ENCODE data around the gene SPON1.

The SPON1 gene

DNA sequence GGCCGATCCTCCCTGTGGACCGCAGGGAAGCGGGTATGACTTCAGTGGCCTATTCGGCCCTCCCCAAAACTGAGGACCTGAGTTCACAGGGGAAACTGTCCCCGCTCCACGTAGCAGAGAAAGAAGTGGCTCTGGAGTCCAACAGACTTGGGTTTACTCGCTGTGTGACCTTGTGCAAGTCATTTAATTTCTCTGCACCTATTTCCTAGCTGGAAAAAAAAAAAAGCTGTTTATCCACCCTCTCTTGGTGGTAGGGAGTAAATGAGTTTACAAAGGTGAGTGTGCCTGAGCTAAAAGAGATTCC lies 2.2 kb downstream of the SPON1 start:
- DNase-seq (ENCODE audit: low read depth): no peak
- H3K4me3 ChIP-seq (replicated peaks; ENCODE audit: low read depth, low read length): no peak overlapping the region
- TF ChIP-seq, protein P1, sequence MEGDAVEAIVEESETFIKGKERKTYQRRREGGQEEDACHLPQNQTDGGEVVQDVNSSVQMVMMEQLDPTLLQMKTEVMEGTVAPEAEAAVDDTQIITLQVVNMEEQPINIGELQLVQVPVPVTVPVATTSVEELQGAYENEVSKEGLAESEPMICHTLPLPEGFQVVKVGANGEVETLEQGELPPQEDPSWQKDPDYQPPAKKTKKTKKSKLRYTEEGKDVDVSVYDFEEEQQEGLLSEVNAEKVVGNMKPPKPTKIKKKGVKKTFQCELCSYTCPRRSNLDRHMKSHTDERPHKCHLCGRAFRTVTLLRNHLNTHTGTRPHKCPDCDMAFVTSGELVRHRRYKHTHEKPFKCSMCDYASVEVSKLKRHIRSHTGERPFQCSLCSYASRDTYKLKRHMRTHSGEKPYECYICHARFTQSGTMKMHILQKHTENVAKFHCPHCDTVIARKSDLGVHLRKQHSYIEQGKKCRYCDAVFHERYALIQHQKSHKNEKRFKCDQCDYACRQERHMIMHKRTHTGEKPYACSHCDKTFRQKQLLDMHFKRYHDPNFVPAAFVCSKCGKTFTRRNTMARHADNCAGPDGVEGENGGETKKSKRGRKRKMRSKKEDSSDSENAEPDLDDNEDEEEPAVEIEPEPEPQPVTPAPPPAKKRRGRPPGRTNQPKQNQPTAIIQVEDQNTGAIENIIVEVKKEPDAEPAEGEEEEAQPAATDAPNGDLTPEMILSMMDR (IDR thresholded peaks at IDR 0.05; ENCODE audit: low read length, missing control alignments): no peak

DNA sequence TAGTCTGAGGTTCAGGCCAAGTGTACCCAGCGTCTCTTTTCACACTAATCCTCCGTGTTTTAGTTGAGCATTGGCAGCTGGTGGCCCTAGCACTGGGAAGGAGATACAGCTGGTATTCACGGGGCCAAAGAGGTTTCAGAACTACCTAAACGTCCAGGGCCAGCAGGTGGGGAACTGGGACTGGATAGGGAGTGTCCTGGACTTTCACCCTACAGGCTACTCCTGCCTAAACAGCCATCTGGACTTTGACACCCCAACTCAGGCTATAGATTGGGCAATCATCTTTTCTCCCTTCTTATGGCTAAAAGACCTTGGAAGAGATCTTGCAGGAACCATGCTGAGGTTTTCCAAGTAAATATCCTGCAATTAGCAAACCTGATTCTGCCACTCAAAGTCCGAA lies 2.8 kb downstream of the SPON1 start:
- no peak overlapping the region for H3K4me3 ChIP-seq (replicated peaks; ENCODE audit: low read depth, low read length)
- TF ChIP-seq, protein P1 (IDR thresholded peaks at IDR 0.05; ENCODE audit: low read length, missing control alignments): no peak
- no peak for DNase-seq (ENCODE audit: low read depth)

DNA sequence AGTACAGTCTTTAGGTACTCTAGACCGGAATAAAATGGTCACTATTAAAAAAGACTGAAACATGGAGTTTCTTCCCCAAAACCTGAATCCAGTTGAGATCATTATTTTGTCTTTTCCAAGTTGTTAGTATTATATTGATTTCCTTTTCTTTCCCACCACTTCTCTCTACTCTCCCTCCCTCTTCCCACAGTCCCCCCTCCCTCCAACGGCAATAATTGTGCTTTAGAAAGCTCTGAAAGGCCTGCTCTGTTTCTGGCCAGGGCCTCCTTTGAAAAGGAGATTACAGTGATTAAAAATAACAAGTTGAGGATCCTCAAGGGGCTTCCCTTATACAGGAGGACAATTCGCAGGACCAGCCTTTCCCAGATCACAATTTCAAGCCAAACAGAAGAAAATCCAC lies 3.5 kb downstream of the SPON1 start:
- H3K4me3 ChIP-seq (replicated peaks; ENCODE audit: low read depth, low read length): no peak overlapping the region
- TF ChIP-seq, protein P1 (IDR thresholded peaks at IDR 0.05; ENCODE audit: low read length, missing control alignments): no peak
- DNase-seq (ENCODE audit: low read depth): no peak

DNA sequence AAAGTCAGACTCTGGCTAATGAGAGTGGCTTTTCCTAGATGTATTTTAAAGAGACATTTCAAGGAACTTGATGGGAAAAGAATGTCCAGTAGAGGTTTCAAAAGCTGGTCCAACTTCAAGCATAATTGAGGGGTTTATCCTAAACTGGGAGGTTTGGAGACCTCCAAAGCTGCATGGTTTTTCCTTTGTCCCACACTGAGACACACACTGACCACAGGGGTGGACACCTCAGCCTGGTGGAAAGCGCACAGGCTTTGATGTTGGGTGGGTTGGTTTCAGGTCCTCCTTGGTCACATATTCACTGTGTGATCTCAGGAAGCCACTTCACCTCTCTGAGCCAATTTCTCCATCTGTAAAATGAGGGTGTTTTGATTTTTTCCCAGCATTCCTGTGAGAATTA lies 4.0 kb downstream of the SPON1 start:
- DNase-seq (ENCODE audit: low read depth): no peak
- H3K4me3 ChIP-seq (replicated peaks; ENCODE audit: low read depth, low read length): no peak overlapping the region
- TF ChIP-seq, protein P1 (IDR thresholded peaks at IDR 0.05; ENCODE audit: low read length, missing control alignments): no peak

DNA sequence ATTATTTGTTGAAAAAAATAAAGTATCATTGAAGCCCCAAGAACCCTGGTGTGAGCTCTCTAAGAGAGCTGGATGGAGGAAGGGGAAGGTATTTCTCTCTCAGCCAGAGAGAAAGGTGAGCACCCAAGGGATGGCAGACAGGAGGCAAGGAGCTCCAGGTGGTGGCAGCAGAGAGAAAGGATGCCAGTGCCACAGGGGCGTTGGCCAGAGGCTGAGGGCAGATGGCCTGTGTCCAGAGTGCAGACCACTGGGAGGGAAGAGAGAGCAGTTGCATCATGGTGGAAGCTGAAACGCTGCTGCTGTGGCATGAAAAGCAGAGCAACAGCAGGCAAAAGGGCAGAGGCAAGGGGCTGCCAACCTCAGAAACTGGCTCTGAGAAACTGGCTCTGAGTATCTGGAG lies 8.5 kb downstream of the SPON1 start:
- no peak overlapping the region for H3K4me3 ChIP-seq (replicated peaks; ENCODE audit: low read depth, low read length)
- TF ChIP-seq, protein P1 (IDR thresholded peaks at IDR 0.05; ENCODE audit: low read length, missing control alignments): peak; percentile 5
- DNase-seq (ENCODE audit: low read depth): no peak

DNA sequence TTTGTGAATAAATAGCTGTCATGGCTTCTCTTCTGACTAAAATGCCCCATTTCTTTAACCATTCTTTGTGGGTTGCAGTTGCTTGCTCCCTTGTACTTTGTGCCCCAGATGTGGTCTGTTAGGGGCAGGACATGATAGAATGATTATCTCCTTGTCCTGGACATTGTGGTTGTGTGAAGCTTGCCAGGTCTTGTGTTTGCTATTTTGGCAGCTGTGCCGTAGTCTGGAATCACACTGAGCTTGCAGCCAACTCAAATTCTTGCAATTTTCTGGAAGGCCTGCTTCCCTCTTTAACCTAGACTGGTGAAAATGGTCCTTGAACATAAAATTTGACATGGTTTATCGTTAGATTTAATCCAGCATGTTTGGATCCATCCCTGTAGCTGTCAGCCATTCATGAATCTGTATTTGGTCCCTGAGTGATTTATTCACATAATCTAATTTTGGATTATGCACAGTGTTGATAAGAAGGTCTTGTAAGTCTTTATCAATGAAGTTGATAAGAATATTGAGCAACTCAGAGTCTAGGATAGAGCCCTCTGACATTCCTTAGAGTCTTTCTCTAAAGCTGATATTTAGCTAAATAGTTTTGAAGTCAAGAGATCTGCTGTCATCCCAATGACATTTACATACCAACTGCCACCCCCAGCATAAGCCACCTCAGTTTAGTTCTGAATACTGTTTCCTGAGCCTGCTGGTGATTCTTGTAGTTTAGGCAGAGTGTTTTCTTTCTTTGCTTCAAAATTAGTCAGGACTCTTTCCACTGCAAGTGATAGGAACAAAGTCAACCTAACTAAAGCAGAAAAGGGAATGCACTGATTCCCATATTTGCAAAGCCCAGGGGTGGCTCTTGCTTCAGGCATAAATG lies 9.8 kb downstream of the SPON1 start:
- TF ChIP-seq, protein P1 (IDR thresholded peaks at IDR 0.05; ENCODE audit: low read length, missing control alignments): no peak
- DNase-seq (ENCODE audit: low read depth): peak; percentile 5
- no peak overlapping the region for H3K4me3 ChIP-seq (replicated peaks; ENCODE audit: low read depth, low read length)

DNA sequence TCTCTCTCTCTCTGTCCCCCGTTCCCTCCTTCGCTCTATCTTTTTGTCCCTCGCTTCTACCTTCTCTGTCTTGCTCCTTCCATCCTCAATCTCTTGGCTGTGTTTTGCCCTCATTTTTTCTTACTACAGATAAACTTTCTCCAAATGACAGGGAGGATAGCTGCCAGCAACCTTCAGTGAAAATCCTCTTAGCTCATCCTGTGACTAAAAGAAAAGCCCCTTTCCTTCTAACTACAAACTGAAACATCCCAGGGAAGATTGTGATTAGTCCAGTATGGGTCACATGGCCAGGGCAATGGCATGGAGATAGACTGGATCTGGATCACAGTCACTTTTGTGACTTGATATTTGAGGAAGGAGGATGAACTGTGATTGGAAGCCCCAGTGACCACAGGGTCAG lies 10.4 kb downstream of the SPON1 start:
- no peak overlapping the region for H3K4me3 ChIP-seq (replicated peaks; ENCODE audit: low read depth, low read length)
- DNase-seq (ENCODE audit: low read depth): no peak
- TF ChIP-seq, protein P1 (IDR thresholded peaks at IDR 0.05; ENCODE audit: low read length, missing control alignments): no peak

All from fibroblast of pulmonary artery (primary cell).